H1 (cell line): Measurements from ENCODE around the gene PLA1A. TPM values are rescaled to one million over a fixed set of nuclear protein-coding genes. Genes with fewer than 3 reads are reported as not detected.

Experiments used
- CTCF ChIA-PET: fragments of 300-600 bp; sonication (Branson Sonifier 250); formaldehyde crosslinking; loops from one replicate; lab custom pipeline; 2021; ENCODE audit not compliant: partially characterized antibody; lab: Charles Lee
- POLR2A ChIA-PET: fragments of 300-600 bp; sonication (Branson Sonifier 250); formaldehyde crosslinking; loops from one replicate; lab custom pipeline; 2021; ENCODE audit warnings: inconsistent platforms; ENCODE audit not compliant: partially characterized antibody; lab: Charles Lee
- DNase-seq, 2 experiments: peaks; one replicate each; pipeline versions ENCODE4 v3.0.0 to v3.0.0-alpha.2; 2010 to 2022; ENCODE audit warnings: low spot score in 2 of 2, low read depth in 1 of 2, mixed read lengths in 1 of 2
- FAIRE-seq: peaks from 2 replicates; lab custom pipeline; 2011; peaks lifted over from hg19 to GRCh38; lab: Jason Lieb, UNC
- H2AFZ ChIP-seq: 2 replicates; pipeline ENCODE4 v1.8.1; 2012; ENCODE audit warnings: low read length, inconsistent platforms
- H2AK5ac ChIP-seq: 2 replicates; pipeline ENCODE4 v1.6.1; 2013; ENCODE audit warnings: low read depth, low read length
- H2BK120ac ChIP-seq: replicated peaks from 2 replicates; pipeline ENCODE3; 2013; ENCODE audit warnings: low read depth, low read length, inconsistent platforms
- H2BK12ac ChIP-seq: 2 replicates; pipeline ENCODE4 v1.6.1; 2013; ENCODE audit warnings: low read depth, low read length
- H2BK15ac ChIP-seq: 2 replicates; pipeline ENCODE4 v1.6.1; 2013; ENCODE audit warnings: low read length
- H2BK20ac ChIP-seq: 2 replicates; pipeline ENCODE4 v1.6.1; 2013; ENCODE audit warnings: low read length
- H2BK5ac ChIP-seq: 2 replicates; pipeline ENCODE4 v1.6.1; 2013; ENCODE audit warnings: low read depth, low read length
- H3K14ac ChIP-seq: 2 replicates; pipeline ENCODE4 v1.6.1; 2013; ENCODE audit warnings: inconsistent platforms; ENCODE audit not compliant: insufficient read length
- H3K18ac ChIP-seq: 2 replicates; pipeline ENCODE4 v1.6.1; 2013; ENCODE audit warnings: low read length; ENCODE audit errors: extremely low read depth
- H3K23ac ChIP-seq: 2 replicates; pipeline ENCODE4 v1.6.1; 2013; ENCODE audit warnings: inconsistent platforms; ENCODE audit not compliant: insufficient read length
- H3K23me2 ChIP-seq: 2 replicates; pipeline ENCODE4 v1.6.1; 2013; ENCODE audit warnings: low read depth, low read length
- H3K27ac ChIP-seq: 2 replicates; pipeline ENCODE4 v1.6.1; 2011; ENCODE audit warnings: low read depth, low read length, inconsistent platforms
- H3K27me3 ChIP-seq, 4 experiments: replicated peaks in 1 of 4; 1 replicate in 1 of 4; 2 replicates in 3 of 4; pipeline versions ENCODE4 v1.6.1 to v1.8.1; 2011 to 2013; ENCODE audit warnings: low read length in 3 of 4, mild to moderate bottlenecking in 3 of 4, inconsistent platforms in 2 of 4, mixed read lengths in 2 of 4, moderate library complexity in 1 of 4; ENCODE audit not compliant: control insufficient read depth in 3 of 4, insufficient read depth in 3 of 4; ENCODE audit errors: extremely low read depth in 1 of 4
- H3K36me3 ChIP-seq, 4 experiments: 2 replicates each; pipeline versions ENCODE4 v1.6.1 to v1.8.1; 2011 to 2013; ENCODE audit warnings: mild to moderate bottlenecking in 4 of 4, low read length in 3 of 4, moderate library complexity in 2 of 4, control low read depth in 1 of 4, inconsistent platforms in 1 of 4; ENCODE audit not compliant: insufficient read depth in 4 of 4, control insufficient read depth in 2 of 4
- H3K4ac ChIP-seq: replicated peaks from 2 replicates; pipeline ENCODE3; 2013; ENCODE audit warnings: low read length, low read depth, mixed read lengths, inconsistent platforms; ENCODE audit not compliant: insufficient read length
- H3K4me1 ChIP-seq, 4 experiments: replicated peaks in 1 of 4; 1 replicate in 1 of 4; 2 replicates in 3 of 4; pipeline versions ENCODE4 v1.6.1 to v1.8.1; 2011 to 2013; ENCODE audit warnings: low read length in 3 of 4, inconsistent platforms in 2 of 4, mixed read lengths in 1 of 4; ENCODE audit not compliant: insufficient read depth in 4 of 4, control insufficient read depth in 3 of 4
- H3K4me2 ChIP-seq, 2 experiments: 2 replicates each; pipeline versions ENCODE4 v1.6.1 to v1.8.1; 2011 to 2013; ENCODE audit warnings: low read depth in 2 of 2, low read length in 2 of 2, control low read depth in 1 of 2, inconsistent platforms in 1 of 2, mild to moderate bottlenecking in 1 of 2; ENCODE audit not compliant: insufficient read depth in 1 of 2
- H3K4me3 ChIP-seq, 4 experiments: fragments of 200-600, 300-600 bp in 1 of 4; sonication (generic), shearing (Covaris generic), sonication (Bioruptor Twin) in 1 of 4; 2 replicates each; pipeline versions ENCODE4 v1.5.1 to v1.8.1; 2011 to 2016; ENCODE audit warnings: low read length in 4 of 4, low read depth in 3 of 4, control low read depth in 2 of 4, inconsistent platforms in 2 of 4, mild to moderate bottlenecking in 2 of 4, mixed read lengths in 1 of 4, moderate library complexity in 1 of 4; ENCODE audit not compliant: insufficient read depth in 2 of 4; ENCODE audit errors: extremely low read depth in 1 of 4
- H3K56ac ChIP-seq: replicated peaks from 2 replicates; pipeline ENCODE3; 2013; ENCODE audit warnings: low read depth, mild to moderate bottlenecking, mixed read lengths, low read length, inconsistent platforms; ENCODE audit not compliant: insufficient read length
- H3K79me1 ChIP-seq: 2 replicates; pipeline ENCODE4 v1.6.1; 2013; ENCODE audit warnings: low read depth, low read length, control low read depth
- H3K79me2 ChIP-seq, 2 experiments: 2 replicates each; pipeline versions ENCODE4 v1.6.1 to v1.8.1; 2012 to 2013; ENCODE audit warnings: low read length in 2 of 2, mild to moderate bottlenecking in 2 of 2, inconsistent platforms in 1 of 2; ENCODE audit not compliant: insufficient read depth in 2 of 2, control insufficient read depth in 1 of 2
- H3K9ac ChIP-seq, 4 experiments: replicated peaks in 1 of 4; 1 replicate in 1 of 4; 2 replicates in 3 of 4; pipeline versions ENCODE4 v1.6.1 to v1.8.1; 2011 to 2013; ENCODE audit warnings: low read depth in 3 of 4, low read length in 3 of 4, control low read depth in 2 of 4, mild to moderate bottlenecking in 2 of 4, moderate library complexity in 2 of 4, inconsistent platforms in 1 of 4; ENCODE audit errors: extremely low read depth in 1 of 4
- H3K9me3 ChIP-seq, 2 experiments: 2 replicates each; pipeline versions ENCODE4 v1.6.1 to v1.8.1; 2012 to 2013; ENCODE audit warnings: mild to moderate bottlenecking in 2 of 2, moderate library complexity in 2 of 2, control low read depth in 1 of 2, inconsistent platforms in 1 of 2, low read depth in 1 of 2, low read length in 1 of 2, mixed read lengths in 1 of 2; ENCODE audit not compliant: insufficient read depth in 2 of 2
- H4K20me1 ChIP-seq, 2 experiments: replicated peaks in 1 of 2; 2 replicates each; pipeline versions ENCODE3 to v1.8.1; 2011 to 2013; ENCODE audit warnings: inconsistent platforms in 2 of 2, low read length in 2 of 2, mild to moderate bottlenecking in 1 of 2; ENCODE audit not compliant: insufficient read depth in 2 of 2, control insufficient read depth in 1 of 2
- H4K5ac ChIP-seq: 2 replicates; pipeline ENCODE4 v1.6.1; 2013; ENCODE audit warnings: low read length, low read depth, mixed read lengths, inconsistent platforms; ENCODE audit not compliant: insufficient read length
- H4K8ac ChIP-seq: 2 replicates; pipeline ENCODE4 v1.8.0; 2013; ENCODE audit warnings: mild to moderate bottlenecking, moderate library complexity, low read length, inconsistent platforms; ENCODE audit not compliant: insufficient read depth; ENCODE audit errors: extremely low read depth
- H4K91ac ChIP-seq: replicated peaks from 2 replicates; pipeline ENCODE3; 2013; ENCODE audit warnings: low read length, mixed read lengths, inconsistent platforms; ENCODE audit not compliant: insufficient read length
- ASH2L ChIP-seq: fragments of 200-600, 300-600 bp; sonication (generic); IDR thresholded peaks from one replicate; pipeline ENCODE4 v1.7.1; 2017; ENCODE audit warnings: low read length
- SIRT6 ChIP-seq: IDR thresholded peaks from one replicate; pipeline ENCODE4 v1.7.1; 2012; ENCODE audit warnings: low read length, inconsistent platforms
- WGBS, 2 experiments: shearing (Covaris generic) in 1 of 2; methylation state at CpG; one replicate each; pipeline versions ENCODE4 v1.1.6 to v1.1.7; 2013 to 2015; ENCODE audit warnings: low lambda C conversion rate in 2 of 2, mixed read lengths in 2 of 2, inconsistent platforms in 1 of 2, low coverage in 1 of 2, missing lambda C conversion rate in 1 of 2; ENCODE audit not compliant: insufficient replicate concordance in 2 of 2, insufficient coverage in 1 of 2, insufficient read length in 1 of 2; ENCODE audit errors: extremely low coverage in 1 of 2, missing lambda C conversion rate in 1 of 2; 5-methylcytosine and 5-hydroxymethylcytosine counted together
- polyA plus RNA-seq, 7 experiments: library from polyadenylated mRNA; depleted of rRNA in 3 of 7; stranded (reverse) in 5 of 7; unstranded in 2 of 7; fragments of >200 nt in 5 of 7; fragments of 200-250 nt in 2 of 7; gene quantifications; 1 replicate in 5 of 7; 2 replicates in 1 of 7; 4 replicates in 1 of 7; pipeline versions ENCODE4 v1.2.1 to v1.2.3, GENCODE V29; 2011 to 2013; ENCODE audit warnings: missing spikeins in 2 of 7, mixed read lengths in 2 of 7
- total RNA-seq: library from RNA; stranded (reverse); fragmentation: NEBNext Ultra II Directional; extraction: Animal tissue kit (Norgen Biotek cat#: 25700); gene quantifications from 2 replicates; pipeline ENCODE4 v1.2.1, GENCODE V29; 2021

The PLA1A gene
- total and polyA plus RNA-seq, 2 of the 8 experiments (the other 6 are each of a cell fraction or from before 2014, with no cell fraction given) = not detected

DNA sequence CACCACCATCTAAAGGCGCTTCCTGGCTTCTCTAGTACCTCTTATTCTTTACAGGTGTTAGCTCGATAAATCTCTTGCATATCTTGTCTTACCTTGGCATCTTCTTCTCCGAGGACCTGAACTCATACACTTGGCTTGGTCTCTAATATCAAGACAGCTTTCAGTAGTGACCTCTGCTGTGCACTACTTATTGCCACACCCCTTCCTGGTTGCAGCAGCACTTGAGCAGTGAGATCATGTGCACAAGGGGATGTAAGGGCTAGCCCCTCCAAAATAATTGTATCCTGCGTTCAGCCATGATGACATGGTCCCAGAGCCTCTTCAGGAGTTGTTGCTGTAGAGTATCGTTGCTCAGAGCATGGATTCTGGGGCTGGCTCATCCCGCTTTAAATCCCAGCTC, 1.3 kb upstream of the PLA1A start:
- H3K4me1 ChIP-seq = no peaks in the 10 kb centered on the region; a peak in 2 of 7 replicates
- H2BK15ac ChIP-seq = no peak overlapping the region
- no peak overlapping the region for H2BK12ac ChIP-seq
- no peak overlapping the region for H3K27ac ChIP-seq
- no peaks in the 10 kb centered on the region for H3K27me3 ChIP-seq
- no peaks in the 10 kb centered on the region for H4K20me1 ChIP-seq
- H3K9me3 ChIP-seq = no peaks in the 10 kb centered on the region
- no peak overlapping the region for H4K5ac ChIP-seq
- H2AK5ac ChIP-seq = no peak overlapping the region
- H2BK20ac ChIP-seq = no peak overlapping the region
- no peak overlapping the region for H2BK5ac ChIP-seq
- H3K23me2 ChIP-seq = no peaks in the 10 kb centered on the region; the same call in 1 of the 2 replicates
- no peak overlapping the region for H3K4me3 ChIP-seq
- no peak overlapping the region for H3K56ac ChIP-seq
- ChIA-PET POLR2A (interaction anchor here (0.5 to 1.0 kb wide), 2 partner anchors 18 to 498 kb away, joined by 3 read pairs; partner anchors contain the start of gene GSK3B), CTCF (interaction anchor here (0.7 to 2.0 kb wide), 4 partner anchors 8 to 17 kb away, joined by 3 to 4 read pairs (median 3); no protein-coding TSS in a partner anchor)
- no peak overlapping the region for H2BK120ac ChIP-seq
- H3K18ac ChIP-seq = no peak overlapping the region
- no peak overlapping the region for H4K91ac ChIP-seq
- no peak for TF ChIP-seq SIRT6
- TF ChIP-seq ASH2L = no peak
- no peak overlapping the region for H2AFZ ChIP-seq
- H3K14ac ChIP-seq = no peak overlapping the region
- no peaks in the 10 kb centered on the region for H3K79me1 ChIP-seq
- H3K4ac ChIP-seq = no peak overlapping the region
- no peak overlapping the region for H3K23ac ChIP-seq
- no peak for DNase-seq
- no peaks in the 10 kb centered on the region for H3K79me2 ChIP-seq
- H3K36me3 ChIP-seq = no peaks in the 10 kb centered on the region
- 91% methylated on average over 6 of the region's 6 CpGs; no CpG with 5 or more reads in 1 of the 2 experiments for WGBS, 2 experiments
- no peak overlapping the region for H3K9ac ChIP-seq
- FAIRE-seq = no peak
- no peak overlapping the region for H4K8ac ChIP-seq
- H3K4me2 ChIP-seq = no peak overlapping the region
